Activated CD4-positive, alpha-beta T cell treated with anti-CD3 and anti-CD28 coated beads for 48 hours (primary cell): ENCODE measurements around the gene UCHL1.

Experiments used
- DNase-seq: peaks from one replicate; pipeline ENCODE4 v3.0.0-alpha.2; 2020

The UCHL1 gene

GRCh38 chr4:41256740-41257256 is at the start of gene UCHL1:
UCHL1 (plus strand) TSS chr4:41256928; CDS start chr4:41256977, 49 bp downstream.
- peak; percentile 21 for DNase-seq

- DNase-seq, result no peak
Measured at GRCh38 chr4:41207291-41207831, 49.4 kb upstream of the UCHL1 start.

- DNase-seq, result no peak
Measured at GRCh38 chr4:41209187-41209586, 47.5 kb upstream of the UCHL1 start.

- DNase-seq, result no peak
Measured at GRCh38 chr4:41209901-41210300, 46.8 kb upstream of the UCHL1 start.

- DNase-seq, result no peak
Measured at GRCh38 chr4:41211951-41212615, 44.6 kb upstream of the UCHL1 start.

- no peak for DNase-seq
Measured at GRCh38 chr4:41212616-41213203, 44.0 kb upstream of the UCHL1 start.

GRCh38 chr4:41213625-41214135 is 43.0 kb upstream of the UCHL1 start:
- peak; percentile 12 for DNase-seq

DNA sequence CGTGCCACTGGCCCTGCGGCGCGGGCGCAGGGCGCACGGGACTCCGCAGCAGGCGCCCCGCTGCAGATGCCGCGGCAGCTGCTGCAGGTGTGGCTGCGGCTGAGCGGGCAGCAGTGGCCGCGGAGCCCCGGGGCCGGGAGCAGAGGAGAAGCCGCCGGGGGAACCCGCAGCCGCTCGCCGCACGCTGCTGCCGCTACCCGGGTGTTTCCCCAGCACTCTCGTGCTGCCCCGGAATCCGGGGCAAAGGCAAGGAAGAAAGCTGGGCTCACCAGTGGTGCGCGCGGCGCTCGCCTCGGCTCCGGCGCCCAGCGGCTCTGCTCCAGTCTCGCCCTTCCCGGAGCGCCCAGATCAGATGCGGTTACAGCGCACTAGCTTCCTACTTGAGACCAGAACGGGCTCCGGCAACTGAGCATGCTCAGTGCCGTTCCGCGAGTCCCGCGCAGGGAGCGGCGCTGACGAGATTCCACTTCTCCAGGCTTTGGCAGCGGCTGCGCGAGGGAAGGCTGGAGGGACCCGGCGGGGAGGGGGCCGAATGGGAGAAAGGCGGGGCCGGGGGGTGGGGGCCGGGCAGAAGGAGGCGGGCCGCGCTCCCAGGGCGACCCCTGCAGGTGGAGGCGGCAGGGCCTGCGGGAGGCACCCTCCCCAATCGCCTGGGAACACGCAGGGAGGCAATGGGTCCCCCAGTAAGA is 42.4 kb upstream of the UCHL1 start, which contains the start of gene APBB2:
APBB2 (minus strand) TSS at position 407 of the 689 bp plus-strand sequence. CDS start 181,288 bp downstream, outside the sequence.
- peak; percentile 66 for DNase-seq

DNA sequence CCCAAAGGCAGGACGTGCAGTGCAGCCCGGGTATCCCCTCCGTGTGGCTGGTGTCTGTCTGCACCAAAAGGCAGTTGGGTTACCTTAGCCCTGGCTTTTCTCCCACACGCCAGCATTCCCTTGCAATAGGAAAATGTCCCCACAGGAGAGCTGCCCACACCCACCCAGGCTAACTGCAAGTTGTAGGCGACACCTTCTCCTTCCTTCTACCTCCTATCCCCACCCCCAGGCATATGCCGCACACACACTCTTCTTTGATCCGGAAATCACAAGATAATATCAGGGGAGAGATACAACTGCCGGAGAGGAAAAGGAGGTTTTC is 41.9 kb upstream of the UCHL1 start:
- no peak for DNase-seq

GRCh38 chr4:41215155-41215554 is 41.6 kb upstream of the UCHL1 start:
- DNase-seq, result no peak

DNA sequence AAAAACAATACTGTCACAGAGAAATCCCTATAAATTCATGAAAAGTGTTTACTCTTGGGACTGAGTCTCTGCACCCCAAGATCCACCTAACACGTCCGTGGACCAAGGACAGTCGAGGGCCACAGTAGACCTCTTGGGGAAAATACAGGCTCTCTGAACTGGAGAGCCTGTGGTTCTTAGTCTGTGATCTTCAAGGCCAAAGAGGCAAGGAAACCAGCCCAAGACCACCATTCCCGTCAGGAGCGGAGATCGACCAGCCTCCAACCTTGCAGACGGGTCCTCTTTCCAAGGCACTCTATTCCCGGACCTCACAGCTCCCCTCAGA is 40.8 kb upstream of the UCHL1 start:
- DNase-seq, result no peak

DNA sequence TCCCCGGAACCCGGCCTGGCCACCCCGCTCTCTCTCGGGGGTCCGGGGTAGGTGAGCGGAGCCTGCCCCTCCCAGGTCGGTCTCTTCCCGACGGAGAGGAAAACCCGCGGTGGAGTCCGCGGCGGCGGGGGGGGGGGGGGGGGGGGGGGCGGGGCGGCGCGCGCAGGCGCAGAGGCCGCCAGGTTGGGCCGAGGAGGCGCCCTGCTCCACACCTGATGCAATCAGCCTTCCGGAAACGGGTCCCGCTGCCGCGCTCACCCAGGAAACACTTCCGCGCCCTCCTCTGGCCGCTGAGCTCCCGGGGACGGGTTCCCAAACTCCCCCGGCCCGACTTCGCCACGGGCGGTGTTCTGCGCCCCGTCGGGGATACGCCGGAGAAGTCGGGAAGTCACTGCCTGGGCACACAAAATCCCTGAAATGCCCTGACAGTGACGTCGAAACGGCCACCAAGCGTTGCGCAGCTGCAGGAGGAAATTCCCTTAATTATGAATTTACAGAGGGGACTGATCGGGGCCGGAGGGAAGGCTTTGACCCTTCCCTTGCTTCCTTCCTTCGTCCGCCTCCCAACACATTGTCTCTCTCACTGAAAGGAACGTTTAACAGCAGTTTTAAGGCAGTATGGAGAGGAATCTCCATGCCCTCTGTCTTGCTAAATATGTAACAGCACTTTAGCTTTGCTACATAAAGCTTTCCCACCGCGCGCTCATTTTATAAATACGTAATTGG is 40.3 kb upstream of the UCHL1 start:
- peak; percentile 82 for DNase-seq

DNA sequence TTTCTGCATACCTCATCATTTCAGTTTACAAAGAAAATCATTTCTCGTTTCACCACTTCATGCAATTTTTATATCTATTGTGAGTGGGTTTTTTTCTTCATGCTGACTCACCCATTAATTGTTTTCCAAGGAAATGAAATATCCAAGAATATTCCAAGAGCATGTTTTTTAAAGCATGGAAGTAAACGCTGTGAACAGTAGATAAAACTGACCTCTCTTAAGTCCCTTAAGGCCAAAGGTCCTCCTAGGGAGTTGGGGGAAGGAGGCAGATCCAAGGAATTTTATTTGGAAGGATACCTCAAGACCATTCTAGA is 39.8 kb upstream of the UCHL1 start:
- DNase-seq, result no peak

- no peak for DNase-seq
Measured at GRCh38 chr4:41217374-41217773, 39.4 kb upstream of the UCHL1 start.

DNA sequence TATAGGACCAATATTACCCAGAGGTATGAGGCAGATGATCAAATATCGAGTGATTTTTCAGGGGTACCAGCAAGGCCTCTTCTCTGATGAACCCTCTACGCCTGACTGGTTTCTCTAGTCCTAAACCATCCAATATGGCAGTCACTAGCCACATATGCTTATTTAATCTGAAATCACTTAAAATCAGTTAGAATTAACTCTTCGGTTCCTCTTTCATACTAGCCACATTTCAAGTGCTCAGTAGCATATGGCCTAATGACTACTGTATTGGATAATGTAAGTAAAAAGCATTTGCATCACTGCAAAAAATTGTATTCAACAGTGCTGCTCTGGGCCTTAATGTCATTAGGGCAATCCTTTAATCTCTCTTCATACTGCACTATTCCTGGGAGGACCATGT is 38.0 kb upstream of the UCHL1 start:
- no peak for DNase-seq

- DNase-seq, result no peak
Measured at GRCh38 chr4:41219421-41219950, 37.2 kb upstream of the UCHL1 start.

DNA sequence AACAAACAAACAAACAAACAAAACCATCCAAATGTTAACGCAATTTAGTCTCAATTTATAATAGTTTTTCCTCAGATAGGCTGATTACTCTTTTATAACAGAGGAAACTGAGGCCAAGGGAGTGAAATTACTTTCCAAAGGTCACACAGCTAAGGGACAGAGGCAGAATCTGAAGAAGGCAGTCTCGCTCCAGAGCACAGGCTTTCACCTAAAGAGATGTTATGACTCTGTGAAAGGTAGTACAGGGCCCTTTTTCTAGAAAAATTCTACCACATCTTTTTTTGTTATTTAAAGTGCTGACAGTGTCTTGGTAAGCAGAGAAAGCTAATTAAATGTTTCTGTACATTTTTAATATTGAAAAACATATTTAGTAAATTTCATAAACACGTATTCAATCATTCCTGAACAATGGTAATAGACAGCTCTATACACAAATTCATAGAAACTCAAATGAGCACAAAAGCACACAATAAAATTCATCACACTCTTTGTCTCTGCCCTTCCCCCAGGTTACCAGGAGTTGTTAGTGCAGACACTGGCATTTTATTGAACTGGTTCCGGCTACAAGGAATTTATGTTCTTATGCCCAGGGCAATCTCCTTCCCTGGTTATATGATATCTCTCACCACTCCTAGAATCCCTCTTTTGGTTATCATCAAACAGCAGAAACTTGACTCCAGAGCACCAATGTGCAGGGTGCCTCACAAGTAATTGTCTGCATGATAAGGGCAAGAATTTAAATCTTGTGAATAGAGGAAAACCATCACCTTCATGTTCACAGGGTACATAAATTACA is 34.7 kb upstream of the UCHL1 start:
- no peak for DNase-seq

DNA sequence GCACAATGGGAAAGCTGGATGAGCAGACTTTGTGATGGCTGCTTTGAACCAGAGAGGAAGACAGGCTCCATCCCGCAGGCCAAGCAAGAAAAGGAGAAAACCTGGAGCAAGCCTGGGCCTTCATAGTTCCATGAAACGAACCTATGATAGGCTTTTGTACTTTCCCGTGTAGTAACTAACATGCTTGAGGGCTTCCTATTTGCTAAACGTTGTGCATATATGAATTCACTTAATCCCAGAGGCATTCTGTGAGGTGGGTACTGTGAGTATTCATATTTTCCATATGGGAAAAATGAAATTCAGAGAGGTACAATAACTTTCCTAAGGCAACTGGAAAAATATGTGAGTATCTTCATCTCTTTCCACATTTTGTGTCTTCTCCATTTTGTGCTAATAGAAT is 28.8 kb upstream of the UCHL1 start:
- DNase-seq, result no peak

DNA sequence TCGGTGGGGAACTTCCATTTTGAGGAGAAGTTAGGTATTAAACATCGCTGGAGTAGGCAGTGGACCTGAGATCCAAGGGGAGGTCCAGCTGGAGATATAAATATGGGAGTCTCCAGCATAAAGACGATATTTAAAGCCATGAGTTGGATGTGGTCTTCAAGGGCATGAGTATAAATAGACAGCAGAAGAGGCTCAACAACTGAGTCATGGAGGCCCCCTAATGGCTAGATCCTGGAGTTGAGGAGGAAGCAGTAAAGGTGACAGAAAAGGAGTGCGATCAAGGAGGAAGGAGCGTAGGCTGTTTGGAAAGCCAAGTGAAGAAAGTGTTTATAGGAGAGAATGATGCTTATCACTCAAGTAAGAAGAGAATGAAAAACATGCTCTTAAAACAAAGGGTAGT is 24.3 kb upstream of the UCHL1 start:
- DNase-seq, result no peak

DNA sequence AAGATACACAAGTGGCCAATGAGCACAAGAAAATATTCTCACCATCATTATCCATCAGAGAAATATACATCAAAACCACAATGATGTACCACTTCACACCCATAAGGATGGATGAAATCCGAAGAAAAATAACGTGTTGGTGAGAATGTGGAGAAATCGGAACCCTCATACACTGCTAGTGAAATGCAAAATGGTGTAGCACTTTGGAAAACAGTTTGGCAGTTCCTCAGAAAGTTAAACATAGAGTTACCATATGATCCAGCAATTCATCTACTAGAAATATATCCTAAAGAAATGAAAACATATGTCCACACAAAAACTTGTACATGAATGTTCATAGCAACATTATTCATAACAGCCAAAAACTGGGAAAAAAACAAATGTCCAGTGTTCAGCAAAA is 23.9 kb upstream of the UCHL1 start:
- DNase-seq, result no peak

GRCh38 chr4:41236032-41236431 is 20.7 kb upstream of the UCHL1 start:
- DNase-seq, result no peak

- no peak for DNase-seq
Measured at GRCh38 chr4:41236508-41236907, 20.2 kb upstream of the UCHL1 start.
